Fibroblast of the aortic adventitia (primary cell): ENCODE data around the gene JARID2. TPM values are rescaled to one million over a fixed set of nuclear protein-coding genes. Genes with fewer than 3 reads are reported as not detected.

Experiments used
- DNase-seq: peaks from one replicate; pipeline ENCODE4 v3.0.0-alpha.2; 2010; ENCODE audit warnings: low read depth
- H3K4me3 ChIP-seq: 2 replicates; pipeline ENCODE4 v1.5.1; 2011; ENCODE audit warnings: low read depth, mild to moderate bottlenecking, control low read depth, low read length, moderate library complexity
- total RNA-seq: library from RNA; depleted of rRNA; stranded (reverse); fragments of >200 nt; gene quantifications from 2 replicates; pipeline ENCODE4 v1.2.3, GENCODE V29; 2012; ENCODE audit warnings: low replicate concordance
- TF ChIP-seq, protein P1 (sequence below): IDR thresholded peaks from 2 replicates; pipeline ENCODE4 v1.5.1; 2011; ENCODE audit warnings: mild to moderate bottlenecking, low read length, control low read depth, inconsistent platforms; ENCODE audit not compliant: insufficient read depth

JARID2 gene
- total RNA-seq, 1 donor, result 8.3 TPM

GRCh38 chr6:15309611-15310283, 63.9 kb downstream of the JARID2 start:
- TF ChIP-seq, protein P1, sequence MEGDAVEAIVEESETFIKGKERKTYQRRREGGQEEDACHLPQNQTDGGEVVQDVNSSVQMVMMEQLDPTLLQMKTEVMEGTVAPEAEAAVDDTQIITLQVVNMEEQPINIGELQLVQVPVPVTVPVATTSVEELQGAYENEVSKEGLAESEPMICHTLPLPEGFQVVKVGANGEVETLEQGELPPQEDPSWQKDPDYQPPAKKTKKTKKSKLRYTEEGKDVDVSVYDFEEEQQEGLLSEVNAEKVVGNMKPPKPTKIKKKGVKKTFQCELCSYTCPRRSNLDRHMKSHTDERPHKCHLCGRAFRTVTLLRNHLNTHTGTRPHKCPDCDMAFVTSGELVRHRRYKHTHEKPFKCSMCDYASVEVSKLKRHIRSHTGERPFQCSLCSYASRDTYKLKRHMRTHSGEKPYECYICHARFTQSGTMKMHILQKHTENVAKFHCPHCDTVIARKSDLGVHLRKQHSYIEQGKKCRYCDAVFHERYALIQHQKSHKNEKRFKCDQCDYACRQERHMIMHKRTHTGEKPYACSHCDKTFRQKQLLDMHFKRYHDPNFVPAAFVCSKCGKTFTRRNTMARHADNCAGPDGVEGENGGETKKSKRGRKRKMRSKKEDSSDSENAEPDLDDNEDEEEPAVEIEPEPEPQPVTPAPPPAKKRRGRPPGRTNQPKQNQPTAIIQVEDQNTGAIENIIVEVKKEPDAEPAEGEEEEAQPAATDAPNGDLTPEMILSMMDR, result no peak
- H3K4me3 ChIP-seq, result no peak overlapping the region
- no peak for DNase-seq

GRCh38 chr6:15310680-15311079, 64.8 kb downstream of the JARID2 start:
- peak; percentile 65 for DNase-seq
- TF ChIP-seq, protein P1, result no peak
- no peak overlapping the region for H3K4me3 ChIP-seq

DNA sequence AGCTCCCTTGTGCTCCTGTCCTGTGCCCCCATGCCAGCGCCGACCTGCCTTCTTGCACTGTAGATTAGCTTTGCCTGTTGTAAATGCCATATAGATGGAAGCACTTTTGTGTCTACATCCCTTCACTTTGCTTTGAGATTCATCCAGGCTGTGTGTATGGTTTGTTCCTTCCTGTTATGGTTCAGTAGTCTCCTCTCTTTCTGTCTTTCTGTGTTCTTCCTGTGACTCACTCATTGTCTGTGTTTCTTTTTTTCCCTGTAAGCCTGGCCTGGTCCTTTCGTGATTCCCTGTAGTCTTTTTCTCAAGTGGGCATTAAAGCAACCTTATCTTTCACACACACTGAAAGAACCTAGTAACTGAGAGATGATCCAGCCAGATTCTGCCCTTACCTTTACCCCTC, 66.6 kb downstream of the JARID2 start:
- TF ChIP-seq, protein P1, result no peak
- peak; percentile 32 for DNase-seq
- no peak overlapping the region for H3K4me3 ChIP-seq

DNA sequence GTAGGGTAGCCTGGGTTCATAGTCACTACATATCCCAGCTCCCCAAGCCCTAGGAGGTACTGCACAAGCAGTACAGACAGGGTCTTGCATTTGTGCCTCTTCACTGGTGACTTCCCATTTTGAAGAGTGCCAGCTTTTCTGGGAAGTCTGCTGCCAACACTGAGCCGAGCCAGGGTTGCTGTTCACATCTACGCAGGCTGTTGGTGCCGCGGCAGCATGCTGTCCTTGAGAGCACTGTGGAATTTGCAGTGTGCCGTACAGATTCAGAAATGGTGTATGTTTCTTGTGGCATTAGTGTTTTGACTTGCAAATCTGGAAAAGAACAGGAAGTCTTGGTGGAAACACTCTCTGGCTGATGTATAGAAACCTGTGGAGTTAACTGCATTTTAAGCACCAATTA, 67.5 kb downstream of the JARID2 start:
- DNase-seq, result no peak
- TF ChIP-seq, protein P1, result no peak

DNA sequence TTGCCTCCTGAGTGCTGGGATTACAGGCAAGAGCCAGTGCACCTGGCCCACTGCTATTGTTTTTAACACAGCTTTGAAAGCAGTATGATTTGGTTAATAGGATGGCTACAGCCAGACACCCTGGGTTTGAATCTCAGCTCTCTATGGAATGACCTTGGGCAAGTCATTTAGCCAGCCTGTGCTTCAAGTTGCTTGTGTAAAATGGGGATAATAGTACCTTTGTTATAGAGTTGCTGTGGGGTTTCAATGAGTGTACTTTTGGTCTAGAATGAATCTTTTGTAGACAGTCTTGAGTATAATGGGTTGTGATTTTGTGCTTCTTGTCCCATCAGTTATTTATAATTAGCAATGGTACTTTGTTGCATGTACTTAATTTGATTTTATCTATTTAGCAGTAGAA, 70.9 kb downstream of the JARID2 start:
- TF ChIP-seq, protein P1, result no peak

More for the DNA sequence above, 67.5 kb downstream of the JARID2 start:
- H3K4me3 ChIP-seq, result no peak overlapping the region

DNA sequence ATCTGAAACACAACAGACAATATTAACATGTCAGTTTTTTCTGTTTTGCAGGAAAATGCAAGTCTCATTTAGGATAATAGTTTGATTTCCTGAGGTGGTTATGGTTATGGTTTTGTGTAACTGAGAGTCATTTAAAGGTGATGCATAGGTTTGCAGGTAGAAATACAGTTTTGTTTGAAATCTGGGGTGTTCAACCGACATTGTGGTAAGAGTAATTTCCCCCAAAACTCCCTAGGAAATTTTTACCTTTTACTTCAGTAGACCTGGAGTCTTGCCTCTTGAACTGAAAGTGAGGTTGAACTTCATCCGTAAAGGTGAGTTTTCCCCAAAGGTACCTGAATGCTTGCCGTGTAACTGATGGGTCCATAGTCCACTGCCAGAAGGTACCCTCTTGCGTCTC, 71.4 kb downstream of the JARID2 start:
- no peak for DNase-seq
- no peak overlapping the region for H3K4me3 ChIP-seq
- TF ChIP-seq, protein P1, result no peak

More for the DNA sequence above, 70.9 kb downstream of the JARID2 start:
- no peak overlapping the region for H3K4me3 ChIP-seq
- DNase-seq, result no peak
